ENCODE data around the gene ACAD8. TPM values are rescaled to one million over a fixed set of nuclear protein-coding genes. Genes with fewer than 3 reads are reported as not detected.
"Not testable (repeated sequence)": the region's sequence is repeated elsewhere in the genome, so short reads cannot be mapped to it uniquely, and the experiment has no call there.

The ACAD8 gene
- total RNA-seq, 4 donors from 2014 or later, result 18.3 to 25.0 (median 21.1) TPM

- intact Hi-C loops (cut with DNase I), result no loop called here
Measured at GRCh38 chr11:134276396-134277182, 23.2 kb downstream of the ACAD8 start.

GRCh38 chr11:134277183-134278001 is 24.0 kb downstream of the ACAD8 start:
- Histone ChIP-seq H3K27me3 (peaks cover 15 to 87% (median 47%) of the 10 kb centered on the region in 4 donors), H3K36me3 (no peaks in the 10 kb centered on the region), H3K4me1 (peaks cover 16 to 24% (median 23%) of the 10 kb centered on the region in 4 donors), H3K4me3 (peak overlapping the region; percentile 36 to 50 (median 45)), H3K9me3 (peaks cover 0 to 7% (median 0%) of the 10 kb centered on the region in 4 donors), H3K27ac (replicated peaks in 1 of 4) (no peak overlapping the region)
- DNase-seq (ENCODE audit: extremely low spot score), result peak; percentile 83
- no peak for TF ChIP-seq EP300 (IDR thresholded peaks at IDR 0.05)
- TF ChIP-seq, protein P1, sequence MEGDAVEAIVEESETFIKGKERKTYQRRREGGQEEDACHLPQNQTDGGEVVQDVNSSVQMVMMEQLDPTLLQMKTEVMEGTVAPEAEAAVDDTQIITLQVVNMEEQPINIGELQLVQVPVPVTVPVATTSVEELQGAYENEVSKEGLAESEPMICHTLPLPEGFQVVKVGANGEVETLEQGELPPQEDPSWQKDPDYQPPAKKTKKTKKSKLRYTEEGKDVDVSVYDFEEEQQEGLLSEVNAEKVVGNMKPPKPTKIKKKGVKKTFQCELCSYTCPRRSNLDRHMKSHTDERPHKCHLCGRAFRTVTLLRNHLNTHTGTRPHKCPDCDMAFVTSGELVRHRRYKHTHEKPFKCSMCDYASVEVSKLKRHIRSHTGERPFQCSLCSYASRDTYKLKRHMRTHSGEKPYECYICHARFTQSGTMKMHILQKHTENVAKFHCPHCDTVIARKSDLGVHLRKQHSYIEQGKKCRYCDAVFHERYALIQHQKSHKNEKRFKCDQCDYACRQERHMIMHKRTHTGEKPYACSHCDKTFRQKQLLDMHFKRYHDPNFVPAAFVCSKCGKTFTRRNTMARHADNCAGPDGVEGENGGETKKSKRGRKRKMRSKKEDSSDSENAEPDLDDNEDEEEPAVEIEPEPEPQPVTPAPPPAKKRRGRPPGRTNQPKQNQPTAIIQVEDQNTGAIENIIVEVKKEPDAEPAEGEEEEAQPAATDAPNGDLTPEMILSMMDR (IDR thresholded peaks at IDR 0.05), result no peak
- TF ChIP-seq POLR2AphosphoS5 (IDR thresholded peaks at IDR 0.05), result no peak
- no peak for TF ChIP-seq POLR2A (IDR thresholded peaks at IDR 0.05; ENCODE audit: low read depth)
- WGBS, result 36% methylated on average over 27 of the region's 36 CpGs
- intact Hi-C loops (cut with DNase I), result no loop called here

More at GRCh38 chr11:134276396-134277182, 23.2 kb downstream of the ACAD8 start:
- Histone ChIP-seq H3K27ac (replicated peaks in 1 of 4) (no peak overlapping the region), H3K4me1 (peaks cover 16 to 24% (median 23%) of the 10 kb centered on the region in 4 donors), H3K36me3 (no peaks in the 10 kb centered on the region), H3K9me3 (peaks cover 0 to 7% (median 0%) of the 10 kb centered on the region in 4 donors), H3K4me3 (peak overlapping the region; percentile 36 to 50 (median 45)), H3K27me3 (peaks cover 15 to 92% (median 47%) of the 10 kb centered on the region in 4 donors)
- TF ChIP-seq POLR2AphosphoS5 (IDR thresholded peaks at IDR 0.05) (no peak), EP300 (IDR thresholded peaks at IDR 0.05) (no peak), POLR2A (IDR thresholded peaks at IDR 0.05; ENCODE audit: low read depth) (no peak)
- TF ChIP-seq, protein P1 (IDR thresholded peaks at IDR 0.05), result no peak
- DNase-seq (ENCODE audit: extremely low spot score), result peak; percentile 60
- no CpG with 5 or more reads among the region's 88 CpGs for WGBS

GRCh38 chr11:134278356-134278755 is 25.0 kb downstream of the ACAD8 start:
- Histone ChIP-seq H3K4me3 (no peak overlapping the region), H3K27me3 (peaks cover 15 to 87% (median 44%) of the 10 kb centered on the region in 4 donors), H3K36me3 (no peaks in the 10 kb centered on the region), H3K4me1 (peaks cover 16 to 24% (median 23%) of the 10 kb centered on the region in 4 donors), H3K9me3 (peaks cover 0 to 7% (median 0%) of the 10 kb centered on the region in 4 donors), H3K27ac (replicated peaks in 1 of 4) (no peak overlapping the region)
- no peak for TF ChIP-seq POLR2AphosphoS5 (IDR thresholded peaks at IDR 0.05)
- no peak for TF ChIP-seq EP300 (IDR thresholded peaks at IDR 0.05)
- no peak for TF ChIP-seq POLR2A (IDR thresholded peaks at IDR 0.05; ENCODE audit: low read depth)
- TF ChIP-seq, protein P1 (IDR thresholded peaks at IDR 0.05), result no peak
- DNase-seq (ENCODE audit: extremely low spot score), result peak; percentile 81
- intact Hi-C loops (cut with DNase I), result no loop called here
- WGBS, result 88% methylated on average over 4 of the region's 4 CpGs

DNA sequence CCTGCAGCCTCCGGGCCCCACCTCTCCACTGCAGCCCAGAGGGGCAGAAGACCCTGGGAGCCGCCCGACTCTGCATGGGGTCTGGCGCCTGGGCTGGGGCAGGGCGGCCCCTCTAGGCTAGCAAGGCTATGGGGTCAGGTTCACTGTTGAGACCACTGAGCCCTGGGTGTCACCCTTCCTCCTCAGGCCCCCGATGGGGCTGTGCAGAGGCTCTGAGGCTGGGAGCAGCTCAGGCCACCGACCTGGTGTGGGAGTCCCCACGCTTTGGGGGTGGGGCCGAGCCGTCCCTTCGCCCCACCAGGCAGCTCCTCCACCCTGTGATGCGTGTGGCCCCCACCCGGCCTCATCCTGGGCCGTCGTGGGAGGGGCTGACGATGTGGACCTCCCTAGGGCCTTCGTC is 28.3 kb downstream of the ACAD8 start:
- WGBS, result no CpG with 5 or more reads among the region's 17 CpGs
- H3K36me3 ChIP-seq; intact Hi-C loops (cut with DNase I); H3K9me3 ChIP-seq; H3K27ac ChIP-seq (replicated peaks in 1 of 4); H3K4me3 ChIP-seq; DNase-seq (ENCODE audit: extremely low spot score): not testable (repeated sequence)
- H3K4me1 ChIP-seq, result peaks cover 5 to 11% (median 9%) of the 10 kb centered on the region in 4 donors
- peaks cover 6 to 58% (median 16%) of the 10 kb centered on the region in 4 donors for H3K27me3 ChIP-seq
